Activated naive CD4-positive, alpha-beta T cell treated with anti-CD3 and anti-CD28 coated beads, Interleukin-2, amount 50 U/mL, for 72 hours (primary cell): ENCODE measurements around the gene COX8C. TPM values are rescaled to one million over a fixed set of nuclear protein-coding genes. Genes with fewer than 3 reads are reported as not detected.

ENCODE experiments used
- ATAC-seq, 2 donors: fragments of 150-1000 bp; cut with Tn5 transposase; 2 replicates each; pipeline ENCODE4 v1.10.0; 2021; ENCODE audit warnings: mild to moderate bottlenecking in 2 of 2, moderate library complexity in 2 of 2
- DNase-seq, 2 donors: peaks; one replicate each; pipeline ENCODE4 v3.0.0; 2021 to 2022; ENCODE audit warnings: low spot score in 2 of 2
- H3K27ac Mint-ChIP-seq, 2 donors: one replicate each; pipeline ENCODE4 v1.8.0; 2022; ENCODE audit warnings: mild to moderate bottlenecking in 2 of 2, mixed read lengths in 2 of 2
- H3K36me3 Mint-ChIP-seq, 2 donors: one replicate each; pipeline ENCODE4 v1.8.0; 2022; ENCODE audit warnings: mixed read lengths in 2 of 2
- H3K9me3 Mint-ChIP-seq, 2 donors: one replicate each; pipeline ENCODE4 v1.8.0; 2022; ENCODE audit warnings: mixed read lengths in 2 of 2
- total RNA-seq, 2 donors: library from RNA; stranded (reverse); gene quantifications; one replicate each; pipeline ENCODE4 v1.2.3, GENCODE V29; 2022

COX8C gene
- total RNA-seq, 2 donors from 2014 or later, result not detected

DNA sequence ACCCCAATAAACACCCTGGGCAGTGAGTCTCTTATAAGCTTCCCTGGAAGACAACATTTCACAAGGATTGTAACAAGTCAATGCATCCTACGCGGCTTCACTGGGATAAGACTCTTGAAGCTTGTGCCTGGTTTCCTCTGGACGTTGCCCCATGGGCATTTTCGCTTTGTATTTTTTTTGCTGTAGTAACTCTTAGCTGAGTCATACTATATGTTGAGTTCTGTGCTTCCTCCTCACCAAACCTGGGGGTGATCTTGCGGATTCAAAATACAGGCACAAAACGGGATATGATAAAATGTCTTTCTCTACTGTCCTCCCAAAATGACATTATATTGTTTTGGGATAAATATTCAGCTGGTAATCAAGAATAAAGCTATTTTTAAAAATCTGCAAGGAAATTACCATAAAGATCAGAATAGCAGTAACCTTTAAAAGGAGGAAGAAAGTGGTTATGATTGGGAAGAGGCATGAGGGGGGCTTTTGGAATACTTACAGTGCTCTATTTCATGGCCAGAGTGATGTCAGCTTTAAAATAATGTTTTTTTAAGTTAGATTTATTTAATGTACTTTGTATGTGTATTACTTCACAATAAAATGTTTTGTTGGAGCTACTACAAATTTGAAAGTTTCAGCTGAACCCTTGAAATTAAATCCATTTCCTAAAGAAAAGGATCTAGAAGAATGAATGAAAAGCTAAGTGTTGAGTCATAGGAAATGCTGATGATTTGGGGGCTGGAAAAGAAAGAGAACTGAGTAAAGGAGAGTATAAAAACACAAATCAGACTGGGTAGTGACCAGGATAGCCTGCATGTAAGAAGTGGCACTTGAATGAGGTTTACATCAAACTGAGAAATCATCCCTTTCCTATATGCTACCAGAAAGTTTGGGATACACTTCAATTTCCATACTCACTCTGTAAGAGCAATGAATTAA is 28.8 kb upstream of the COX8C start:
- DNase-seq (no peak), ATAC-seq (no peak)
- Mint-ChIP-seq H3K36me3 (peaks cover 0 to 4% of the 10 kb centered on the region in 2 donors), H3K9me3 (no peaks in the 10 kb centered on the region), H3K27ac (peak overlapping the region in 1 of 2 donors; percentile 21)

DNA sequence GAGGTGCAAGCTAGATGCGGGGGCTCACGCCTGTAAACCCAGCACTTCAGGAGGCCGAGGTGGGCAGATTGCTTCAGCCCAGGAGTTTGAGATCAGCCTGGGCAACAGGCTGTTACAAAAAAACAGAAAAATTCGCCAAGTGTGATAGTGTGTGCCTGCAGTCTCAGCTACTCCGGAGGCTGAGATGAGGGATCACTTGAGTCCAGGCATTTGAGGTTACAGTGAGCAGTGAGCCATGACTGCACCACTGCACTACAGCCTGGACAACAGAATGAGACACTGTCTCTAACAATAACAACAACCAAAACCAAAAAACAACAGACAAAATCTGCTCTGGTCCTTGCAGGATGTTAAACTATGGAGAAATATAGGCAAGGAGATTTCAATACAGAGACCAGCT is 28.1 kb upstream of the COX8C start:
- H3K27ac Mint-ChIP-seq, result peak overlapping the region in 1 of 2 donors; percentile 21
- DNase-seq (no peak), ATAC-seq (no peak)
- peaks cover 0 to 4% of the 10 kb centered on the region in 2 donors for H3K36me3 Mint-ChIP-seq
- no peaks in the 10 kb centered on the region for H3K9me3 Mint-ChIP-seq

- no peaks in the 10 kb centered on the region for H3K9me3 Mint-ChIP-seq
- ATAC-seq, result no peak
- H3K36me3 Mint-ChIP-seq, result peaks cover 1 to 4% of the 10 kb centered on the region in 2 donors
- DNase-seq, result no peak
- peak overlapping the region in 1 of 2 donors; percentile 39 for H3K27ac Mint-ChIP-seq
These were observed 27.5 kb upstream of the COX8C start for GRCh38 chr14:93319494-93319893.

GRCh38 chr14:93319958-93320357 is 27.0 kb upstream of the COX8C start:
- DNase-seq (no peak), ATAC-seq (no peak)
- peak overlapping the region in 1 of 2 donors; percentile 39 for H3K27ac Mint-ChIP-seq
- H3K36me3 Mint-ChIP-seq, result peaks cover 4 to 5% of the 10 kb centered on the region in 2 donors
- no peaks in the 10 kb centered on the region for H3K9me3 Mint-ChIP-seq

GRCh38 chr14:93320489-93320888 is 26.5 kb upstream of the COX8C start:
- H3K36me3 Mint-ChIP-seq, result peaks cover 4 to 5% of the 10 kb centered on the region in 2 donors
- DNase-seq (no peak), ATAC-seq (no peak)
- H3K9me3 Mint-ChIP-seq, result no peaks in the 10 kb centered on the region
- no peak overlapping the region for H3K27ac Mint-ChIP-seq

- Mint-ChIP-seq H3K36me3 (peaks cover 0 to 5% of the 10 kb centered on the region in 2 donors), H3K9me3 (no peaks in the 10 kb centered on the region), H3K27ac (no peak overlapping the region)
- ATAC-seq (no peak), DNase-seq (no peak)
These were observed 23.9 kb upstream of the COX8C start for GRCh38 chr14:93322929-93323599.

- ATAC-seq (no peak), DNase-seq (no peak)
- Mint-ChIP-seq H3K27ac (no peak overlapping the region), H3K36me3 (peaks cover 0 to 5% of the 10 kb centered on the region in 2 donors), H3K9me3 (no peaks in the 10 kb centered on the region)
These were observed 23.3 kb upstream of the COX8C start for GRCh38 chr14:93323600-93324174.

GRCh38 chr14:93326196-93326595 is 20.8 kb upstream of the COX8C start:
- no peak for DNase-seq
- no peak for ATAC-seq
- H3K36me3 Mint-ChIP-seq, result peaks cover 0 to 5% of the 10 kb centered on the region in 2 donors
- H3K27ac Mint-ChIP-seq, result no peak overlapping the region
- H3K9me3 Mint-ChIP-seq, result no peaks in the 10 kb centered on the region

DNA sequence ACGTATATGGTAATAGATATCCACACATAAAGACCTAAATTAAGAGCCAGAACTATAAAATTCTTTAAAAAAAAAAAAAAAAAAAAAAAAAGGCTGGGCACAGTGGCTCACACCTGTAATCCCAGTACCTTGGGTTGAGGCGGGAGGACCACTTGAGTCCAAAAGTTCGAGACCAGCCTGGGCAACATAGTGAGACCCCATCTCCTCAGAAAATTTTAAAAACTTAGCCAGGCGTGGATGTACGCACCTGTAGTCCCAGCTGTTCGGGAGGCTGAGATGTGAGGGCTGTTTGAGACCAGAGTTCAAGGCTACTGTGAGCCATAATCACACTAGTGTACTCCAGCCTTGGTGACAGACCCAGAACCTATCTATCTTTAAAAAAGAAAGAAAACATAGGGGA is 18.4 kb upstream of the COX8C start:
- Mint-ChIP-seq H3K9me3 (no peaks in the 10 kb centered on the region), H3K27ac (no peak overlapping the region), H3K36me3 (peaks cover 0 to 5% of the 10 kb centered on the region in 2 donors)
- ATAC-seq, result no peak
- no peak for DNase-seq

DNA sequence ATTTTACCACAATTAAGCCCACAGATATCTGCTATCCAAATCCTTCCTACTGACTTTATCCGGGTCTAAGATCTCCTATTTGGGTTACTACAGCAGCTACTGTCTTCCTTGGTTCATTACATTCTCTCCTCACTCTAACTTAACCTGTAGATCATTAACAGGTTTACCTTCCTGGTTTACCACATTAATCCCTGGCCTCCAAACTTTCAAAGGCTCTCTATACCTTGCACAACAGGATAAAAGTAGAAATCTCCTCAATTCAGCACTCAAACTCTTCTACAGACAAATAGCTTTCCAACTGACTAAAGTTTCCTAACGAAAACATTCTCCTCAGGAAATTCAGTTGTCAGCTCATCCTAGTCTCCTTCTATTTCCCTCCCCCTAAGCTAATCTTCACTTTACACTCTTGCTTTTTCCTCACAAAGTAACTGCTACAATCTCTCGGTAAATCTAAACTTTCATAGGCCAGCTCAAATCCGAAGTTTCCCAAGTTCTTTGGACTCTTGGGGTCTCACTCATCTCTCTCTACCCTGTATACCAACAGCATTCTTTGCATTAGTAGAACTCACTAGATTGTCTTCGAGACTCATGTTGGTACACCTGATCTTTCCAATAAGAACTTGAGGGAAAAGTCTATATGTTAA is 16.9 kb upstream of the COX8C start:
- Mint-ChIP-seq H3K27ac (no peak overlapping the region), H3K36me3 (peaks cover 0 to 5% of the 10 kb centered on the region in 2 donors)
- ATAC-seq, result no peak

GRCh38 chr14:93330609-93331000 is 16.4 kb upstream of the COX8C start:
- peaks cover 0 to 5% of the 10 kb centered on the region in 2 donors for H3K36me3 Mint-ChIP-seq
- no peaks in the 10 kb centered on the region for H3K9me3 Mint-ChIP-seq
- DNase-seq (no peak), ATAC-seq (no peak)
- H3K27ac Mint-ChIP-seq, result no peak overlapping the region

More for the DNA sequence above, 16.9 kb upstream of the COX8C start:
- DNase-seq, result no peak
- no peaks in the 10 kb centered on the region for H3K9me3 Mint-ChIP-seq

- peak overlapping the region in 1 of 2 donors; percentile 90 for H3K27ac Mint-ChIP-seq
- H3K9me3 Mint-ChIP-seq, result no peaks in the 10 kb centered on the region
- H3K36me3 Mint-ChIP-seq, result peaks cover 0 to 5% of the 10 kb centered on the region in 2 donors
- no peak for DNase-seq
- ATAC-seq, result no peak
These were observed 15.8 kb upstream of the COX8C start for GRCh38 chr14:93331002-93331727.

GRCh38 chr14:93331728-93332396 is 15.1 kb upstream of the COX8C start:
- DNase-seq (no peak), ATAC-seq (no peak)
- Mint-ChIP-seq H3K9me3 (no peaks in the 10 kb centered on the region), H3K27ac (peak overlapping the region; percentile 90 to 95), H3K36me3 (peaks cover 0 to 5% of the 10 kb centered on the region in 2 donors)

DNA sequence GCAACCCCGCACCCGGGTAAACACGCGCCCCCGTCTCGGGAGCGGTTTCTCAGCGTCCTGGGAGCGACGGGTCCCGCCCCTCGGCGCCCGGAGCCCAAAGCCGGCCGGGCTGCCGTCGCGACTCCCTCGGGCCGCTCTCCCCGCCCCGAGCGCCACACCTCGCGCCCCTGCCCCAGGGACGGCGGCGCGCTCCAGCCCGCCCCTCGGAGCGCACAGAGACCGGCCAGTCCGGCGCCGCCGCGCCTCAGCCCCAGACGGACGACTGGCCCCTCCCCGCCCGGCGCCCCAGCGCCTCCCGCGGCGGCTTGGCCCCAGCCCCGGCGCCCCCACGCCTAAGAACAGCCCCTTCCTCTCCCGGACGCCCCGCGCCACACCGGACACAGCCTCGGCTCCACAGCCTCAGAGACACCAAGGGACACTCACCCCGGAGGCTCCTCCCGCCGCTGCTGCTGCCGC is 14.6 kb upstream of the COX8C start:
- peaks cover 0 to 5% of the 10 kb centered on the region in 2 donors for H3K36me3 Mint-ChIP-seq
- peak; percentile 60 to 61 for ATAC-seq
- H3K9me3 Mint-ChIP-seq, result no peaks in the 10 kb centered on the region
- peak overlapping the region in 1 of 2 donors; percentile 90 for H3K27ac Mint-ChIP-seq
- peak; percentile 40 to 73 for DNase-seq

DNA sequence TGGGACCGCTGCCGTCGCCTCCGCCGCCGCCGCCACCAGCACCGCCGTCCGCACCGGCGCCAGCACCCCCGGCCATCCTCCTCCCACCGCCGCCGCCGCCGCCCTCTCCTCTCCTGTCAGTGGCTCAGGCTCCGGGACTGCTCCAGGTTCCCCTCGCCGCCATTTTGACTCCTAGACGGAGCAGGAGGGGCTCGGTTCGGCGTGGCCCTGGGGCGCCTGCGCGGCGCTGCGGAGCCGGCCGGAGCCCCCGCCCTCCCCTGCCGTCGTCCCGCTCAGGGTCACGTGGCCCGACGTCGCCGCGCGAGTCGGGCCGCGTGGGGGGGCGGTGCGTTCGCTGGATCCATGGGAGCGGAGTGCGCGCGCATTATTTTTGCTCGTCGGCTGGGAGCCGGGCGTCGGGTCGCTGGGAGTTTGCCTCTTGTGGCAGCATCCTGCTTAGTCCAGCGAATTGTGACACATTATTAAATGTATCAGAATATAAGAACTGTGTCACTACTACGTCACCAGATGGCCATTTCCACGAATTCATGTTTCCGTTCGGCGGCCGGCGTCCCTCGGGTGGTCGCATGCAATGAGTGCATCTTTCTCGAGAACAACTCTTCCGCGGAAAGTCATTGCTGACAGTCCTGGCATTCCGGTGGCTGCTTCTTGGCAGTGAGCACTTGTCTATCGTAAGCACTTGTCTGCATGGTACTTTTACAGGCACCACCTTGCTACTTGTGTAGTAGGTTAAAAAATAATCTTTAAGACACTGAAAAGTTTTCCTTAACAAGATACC is 13.9 kb upstream of the COX8C start, which contains the start of gene BTBD7:
Gene BTBD7 (minus strand): TSS at position 184 of the 778 bp plus-strand sequence. CDS start 36,985 bp downstream, outside the sequence.
- DNase-seq (peak; percentile 94), ATAC-seq (peak; percentile 93 to 94)
- Mint-ChIP-seq H3K9me3 (no peaks in the 10 kb centered on the region), H3K27ac (peak within 1 kb of the TSS; percentile 90 to 98), H3K36me3 (peaks cover 0 to 5% of the 10 kb centered on the region in 2 donors)
